WTC11 (cell line): ENCODE data around the gene ZSWIM9. TPM values are rescaled to one million over a fixed set of nuclear protein-coding genes. Genes with fewer than 3 reads are reported as not detected.

Experiments used
- ATAC-seq: fragments of 200-7000 bp; cut with Tn5 transposase; 2 replicates; pipeline ENCODE4 v1.10.0; 2021; ENCODE audit warnings: mild to moderate bottlenecking, moderate library complexity
- CTCF ChIA-PET: fragments of 300-600 bp; sonication (Branson Sonifier 250); formaldehyde crosslinking; loops from one replicate; lab custom pipeline; 2021; ENCODE audit warnings: antibody characterized with exemption; lab: Charles Lee
- POLR2A ChIA-PET: fragments of 350-600 bp; sonication (Branson Sonifier 250); formaldehyde crosslinking; loops from one replicate; lab custom pipeline; 2021; ENCODE audit warnings: antibody characterized with exemption; lab: Charles Lee
- DNase-seq: peaks from one replicate; pipeline ENCODE4 v3.0.0; 2021; ENCODE audit warnings: low spot score
- H3K27ac Mint-ChIP-seq: 2 replicates; pipeline ENCODE4 v1.8.0; 2021; ENCODE audit warnings: mixed read lengths
- H3K27me3 Mint-ChIP-seq: 2 replicates; pipeline ENCODE4 v1.8.0; 2021; ENCODE audit warnings: low read depth, mild to moderate bottlenecking, moderate library complexity, mixed read lengths
- H3K36me3 Mint-ChIP-seq: 2 replicates; pipeline ENCODE4 v1.8.0; 2021; ENCODE audit warnings: mixed read lengths
- H3K4me1 Mint-ChIP-seq: 2 replicates; pipeline ENCODE4 v1.8.0; 2022; ENCODE audit warnings: mixed read lengths
- H3K4me3 Mint-ChIP-seq: 2 replicates; pipeline ENCODE4 v1.8.0; 2021; ENCODE audit warnings: mild to moderate bottlenecking, moderate library complexity, mixed read lengths
- H3K9me3 Mint-ChIP-seq: 2 replicates; pipeline ENCODE4 v1.8.0; 2021; ENCODE audit warnings: mixed read lengths
- CBFB ChIP-seq: sonication (generic); formaldehyde crosslinking; IDR thresholded peaks from 2 replicates; pipeline ENCODE4 v1.8.1; 2022; ENCODE audit warnings: mild to moderate bottlenecking, low read depth, missing genetic modification reagents
- CREM ChIP-seq: sonication (generic); formaldehyde crosslinking; IDR thresholded peaks from 2 replicates; pipeline ENCODE4 v1.8.1; 2022; ENCODE audit warnings: mild to moderate bottlenecking, missing genetic modification reagents, moderate library complexity
- CTCF ChIP-seq: fragments of 200-600 bp; IDR thresholded peaks from 2 replicates; pipeline ENCODE4 v1.8.0; 2022; ENCODE audit warnings: antibody characterized with exemption
- E2F1 ChIP-seq: sonication (generic); formaldehyde crosslinking; IDR thresholded peaks from 2 replicates; pipeline ENCODE4 v1.8.0; 2022; ENCODE audit warnings: mild to moderate bottlenecking, missing genetic modification reagents
- E2F5 ChIP-seq: sonication (generic); formaldehyde crosslinking; IDR thresholded peaks from 2 replicates; pipeline ENCODE4 v1.8.1; 2022; ENCODE audit warnings: mild to moderate bottlenecking, moderate library complexity, missing genetic modification reagents
- EMX1 ChIP-seq: fragments of 250-450 bp; sonication (Bioruptor Pico); IDR thresholded peaks from 2 replicates; pipeline ENCODE4 v1.8.0; 2021; ENCODE audit warnings: mild to moderate bottlenecking
- ERG ChIP-seq: fragments of 250-450 bp; sonication (Bioruptor Pico); IDR thresholded peaks from 2 replicates; pipeline ENCODE4 v1.8.0; 2021; ENCODE audit warnings: mild to moderate bottlenecking
- FOXK1 ChIP-seq: sonication (generic); formaldehyde crosslinking; IDR thresholded peaks from 2 replicates; pipeline ENCODE4 v1.8.0; 2022; ENCODE audit warnings: mild to moderate bottlenecking, moderate library complexity, missing genetic modification reagents
- GRHL2 ChIP-seq: fragments of 250-450 bp; sonication (Bioruptor Pico); IDR thresholded peaks from 2 replicates; pipeline ENCODE4 v1.8.0; 2022; ENCODE audit warnings: mild to moderate bottlenecking, moderate library complexity; ENCODE audit not compliant: insufficient replicate concordance, severe bottlenecking
- GTF2I ChIP-seq: fragments of 250-450 bp; sonication (Bioruptor Pico); conservative IDR thresholded peaks from 2 replicates; pipeline ENCODE4 v1.4.0; 2021; ENCODE audit warnings: mild to moderate bottlenecking
- IRF2 ChIP-seq: sonication (generic); formaldehyde crosslinking; IDR thresholded peaks from 2 replicates; pipeline ENCODE4 v1.8.0; 2022; ENCODE audit warnings: low read depth, missing genetic modification reagents, borderline replicate concordance
- KAT7 ChIP-seq: sonication (generic); formaldehyde crosslinking; IDR thresholded peaks from 2 replicates; pipeline ENCODE4 v1.8.1; 2023; ENCODE audit warnings: missing genetic modification reagents, mild to moderate bottlenecking, borderline replicate concordance
- MAX ChIP-seq: sonication (generic); formaldehyde crosslinking; IDR thresholded peaks from 2 replicates; pipeline ENCODE4 v1.8.0; 2022; ENCODE audit warnings: mild to moderate bottlenecking, missing genetic modification reagents
- MLX ChIP-seq: sonication (generic); formaldehyde crosslinking; IDR thresholded peaks from 2 replicates; pipeline ENCODE4 v1.8.1; 2023; ENCODE audit warnings: mild to moderate bottlenecking, missing genetic modification reagents, moderate library complexity
- NFYB ChIP-seq: sonication (generic); formaldehyde crosslinking; conservative IDR thresholded peaks from 2 replicates; pipeline ENCODE4 v1.8.0; 2022; ENCODE audit warnings: low read depth, missing genetic modification reagents
- PREB ChIP-seq: sonication (generic); formaldehyde crosslinking; IDR thresholded peaks from 2 replicates; pipeline ENCODE4 v1.8.1; 2022; ENCODE audit warnings: mild to moderate bottlenecking, missing genetic modification reagents, moderate library complexity, borderline replicate concordance
- RELA ChIP-seq: sonication (generic); formaldehyde crosslinking; IDR thresholded peaks from 2 replicates; pipeline ENCODE4 v1.8.1; 2022; ENCODE audit warnings: missing genetic modification reagents, mild to moderate bottlenecking, borderline replicate concordance
- ZBTB21 ChIP-seq: sonication (generic); formaldehyde crosslinking; IDR thresholded peaks from 2 replicates; pipeline ENCODE4 v1.8.1; 2023; ENCODE audit warnings: mild to moderate bottlenecking, missing genetic modification reagents, borderline replicate concordance
- ZBTB43 ChIP-seq: sonication (generic); formaldehyde crosslinking; IDR thresholded peaks from 2 replicates; pipeline ENCODE4 v1.8.1; 2023; ENCODE audit warnings: mild to moderate bottlenecking, missing genetic modification reagents
- ZNF121 ChIP-seq: sonication (generic); formaldehyde crosslinking; IDR thresholded peaks from 2 replicates; pipeline ENCODE4 v1.8.0; 2023; ENCODE audit warnings: missing genetic modification reagents
- ZNF138 ChIP-seq: sonication (generic); formaldehyde crosslinking; conservative IDR thresholded peaks from 2 replicates; pipeline ENCODE4 v1.8.1; 2022; ENCODE audit warnings: mild to moderate bottlenecking, moderate library complexity, missing genetic modification reagents
- ZNF232 ChIP-seq: sonication (generic); formaldehyde crosslinking; IDR thresholded peaks from 2 replicates; pipeline ENCODE4 v1.8.0; 2022; ENCODE audit warnings: mild to moderate bottlenecking, missing genetic modification reagents
- ZNF317 ChIP-seq: sonication (generic); formaldehyde crosslinking; IDR thresholded peaks from 2 replicates; pipeline ENCODE4 v1.8.1; 2023; ENCODE audit warnings: low read depth, mild to moderate bottlenecking, moderate library complexity, missing genetic modification reagents, borderline replicate concordance
- total RNA-seq: library from RNA; stranded (reverse); gene quantifications from 3 replicates; pipeline ENCODE4 v1.2.3, GENCODE V29; 2021

The ZSWIM9 gene
- total RNA-seq, 1 experiment from 2014 or later: 12.8 TPM

GRCh38 chr19:48213959-48214358 is 43.5 kb downstream of the ZSWIM9 start:
- H3K36me3 Mint-ChIP-seq: no peaks in the 10 kb centered on the region
- POLR2A ChIA-PET: no interaction called here
- H3K27me3 Mint-ChIP-seq: no peaks in the 10 kb centered on the region
- no peaks in the 10 kb centered on the region for H3K9me3 Mint-ChIP-seq
- no peak for TF ChIP-seq CBFB (CRISPR knock-in tag)
- TF ChIP-seq, all 79 proteins: peak for 0
- ATAC-seq (no peak), DNase-seq (no peak)
- H3K27ac Mint-ChIP-seq: no peak overlapping the region
- H3K4me1 Mint-ChIP-seq: peaks cover 6% of the 10 kb centered on the region
- CTCF ChIA-PET: interaction anchor here (1.5 to 1.6 kb wide), 2 partner anchors 20 to 47 kb away, joined by 6 read pairs; no protein-coding TSS in a partner anchor
- H3K4me3 Mint-ChIP-seq: no peak overlapping the region

- peak; percentile 84 for ATAC-seq
- H3K27me3 Mint-ChIP-seq: no peaks in the 10 kb centered on the region
- POLR2A ChIA-PET: interaction anchor here (0.6 kb wide), 1 partner anchor 150 kb away, joined by 4 read pairs; no protein-coding TSS in a partner anchor
- DNase-seq: peak; percentile 71
- H3K4me3 Mint-ChIP-seq: no peak overlapping the region
- TF ChIP-seq ZNF317 (CRISPR knock-in tag) (no peak), CTCF (peak; percentile 61), GRHL2 (CRISPR knock-in tag) (no peak), NFYB (CRISPR knock-in tag) (no peak), ZNF232 (CRISPR knock-in tag) (no peak), GTF2I (CRISPR knock-in tag) (no peak), ZBTB21 (CRISPR knock-in tag) (no peak), ZNF121 (CRISPR knock-in tag) (peak; percentile 44; the same call in 1 of the 2 replicates), EMX1 (CRISPR knock-in tag) (no peak), E2F5 (no peak), PREB (CRISPR knock-in tag) (no peak), FOXK1 (CRISPR knock-in tag) (peak; percentile 54; the same call in 1 of the 2 replicates), RELA (CRISPR knock-in tag) (no peak), IRF2 (CRISPR knock-in tag) (no peak)
- TF ChIP-seq, all 79 proteins: peak for 3
- CTCF ChIA-PET: interaction anchor here (0.5 to 3.2 kb wide), 15 partner anchors 9 to 329 kb away, joined by 3 to 36 read pairs (median 4); partner anchors contain the start of genes CARD8 and ZNF114
- no peak overlapping the region for H3K27ac Mint-ChIP-seq
- no peaks in the 10 kb centered on the region for H3K9me3 Mint-ChIP-seq
- H3K36me3 Mint-ChIP-seq: no peaks in the 10 kb centered on the region
- peaks cover 7% of the 10 kb centered on the region for H3K4me1 Mint-ChIP-seq
Observed at GRCh38 chr19:48216933-48217332, 46.5 kb downstream of the ZSWIM9 start.

- CTCF ChIA-PET: interaction anchor here (0.6 to 1.3 kb wide), 7 partner anchors 15 to 989 kb away, joined by 3 to 6 read pairs (median 4); partner anchors contain the start of gene CARD8
- Mint-ChIP-seq H3K4me3 (no peak overlapping the region), H3K4me1 (peaks cover 7% of the 10 kb centered on the region), H3K36me3 (no peaks in the 10 kb centered on the region), H3K9me3 (no peaks in the 10 kb centered on the region), H3K27ac (peak overlapping the region; percentile 22; the same call in 1 of the 2 replicates), H3K27me3 (no peaks in the 10 kb centered on the region)
- ATAC-seq (no peak), DNase-seq (no peak)
- POLR2A ChIA-PET: no interaction called here
- TF ChIP-seq ZNF138 (CRISPR knock-in tag) (no peak), ERG (CRISPR knock-in tag) (no peak), ZBTB43 (CRISPR knock-in tag) (no peak), E2F1 (CRISPR knock-in tag) (no peak), MLX (CRISPR knock-in tag) (no peak), ZBTB21 (CRISPR knock-in tag) (no peak), KAT7 (no peak), MAX (no peak), CREM (CRISPR knock-in tag) (no peak)
Observed at GRCh38 chr19:48218997-48219396, 48.5 kb downstream of the ZSWIM9 start.
